Measurements from ENCODE around the gene PRDM16. TPM values are rescaled to one million over a fixed set of nuclear protein-coding genes. Genes with fewer than 3 reads are reported as not detected.
A peak's percentile ranks its signal among the peaks of the same experiment; 100 is the strongest.

PRDM16 gene
- total RNA-seq, 1 experiment from 2014 or later: 0.17 TPM

DNA sequence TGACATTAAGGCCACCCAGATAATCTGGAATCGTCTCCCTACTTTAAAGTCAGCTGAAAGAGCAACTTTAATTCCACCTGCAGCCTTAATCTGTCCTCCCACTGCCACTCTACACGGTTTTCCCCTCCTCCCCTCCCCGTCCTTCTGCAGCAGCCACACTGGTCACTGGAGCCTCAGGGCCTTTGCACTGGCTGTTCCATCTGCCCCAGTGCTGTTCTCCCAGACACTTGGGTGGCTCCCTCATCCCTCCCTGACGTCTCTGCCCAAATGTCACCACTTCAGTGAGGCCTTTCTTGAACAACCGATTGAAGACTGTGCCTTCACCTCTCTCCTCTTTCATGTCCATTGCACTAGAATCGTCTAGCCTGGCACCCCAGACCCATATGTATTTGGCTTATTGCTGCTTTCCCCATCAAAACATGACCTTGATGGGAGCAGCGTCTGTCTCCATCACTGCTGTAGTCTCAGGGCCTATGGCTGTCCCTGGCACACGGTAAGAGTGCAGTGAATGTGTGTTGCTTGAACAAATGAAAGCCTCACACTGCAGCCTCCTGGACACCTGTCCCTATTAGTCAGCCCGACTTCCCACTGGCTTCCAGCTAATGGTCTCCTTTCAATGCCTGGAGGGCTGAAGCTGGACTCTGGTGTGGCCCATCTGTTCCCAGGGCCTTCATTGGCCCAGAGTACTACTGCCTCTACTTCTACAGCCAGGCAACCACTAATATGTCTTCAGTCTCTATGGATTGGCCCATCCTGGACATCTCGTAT lies 10.6 kb upstream of the PRDM16 start:
- no peak overlapping the region for H3T11ph ChIP-seq (ENCODE audit: low read length)
- H3K9me3 ChIP-seq (ENCODE audit: control insufficient read depth, low read depth, low read length): no peaks in the 10 kb centered on the region
- H3K18ac ChIP-seq (ENCODE audit: insufficient read length, low read depth, low read length): no peak overlapping the region
- Mint-ChIP-seq H3K4me3 (no peak overlapping the region), H3K4me1 (peaks cover 3 to 7% of the 10 kb centered on the region in 2 experiments; a peak in 3 of 4 replicates), H3K9me3 (peaks cover 0 to 10% of the 10 kb centered on the region in 2 experiments; a peak in 2 of 5 replicates), H3K27me3 (ENCODE audit: low read depth) (peaks cover 71% of the 10 kb centered on the region), H3K36me3 (ENCODE audit: insufficient read depth in 1 of 3, low read depth in 3 of 3) (no peaks in the 10 kb centered on the region; a peak in 1 of 7 replicates), H3K27ac (no peak overlapping the region; a peak in 1 of 7 replicates)
- peak; percentile 5 for DNase-seq
- H3K9ac ChIP-seq (ENCODE audit: extremely low read depth, insufficient read length, low read length): no peak overlapping the region
- H4K5ac ChIP-seq (ENCODE audit: insufficient read length, low read depth, low read length): no peak overlapping the region
- no peak overlapping the region for H3K56ac ChIP-seq (ENCODE audit: insufficient read length, low read depth, low read length)
- H3K23ac ChIP-seq (ENCODE audit: insufficient read length, low read depth, low read length): no peak overlapping the region
- H3K4ac ChIP-seq (ENCODE audit: low read depth, low read length): no peak overlapping the region
- no peak overlapping the region for H2BK120ac ChIP-seq (ENCODE audit: low read depth, low read length, poor library complexity, severe bottlenecking)
- TF ChIP-seq, protein P1, sequence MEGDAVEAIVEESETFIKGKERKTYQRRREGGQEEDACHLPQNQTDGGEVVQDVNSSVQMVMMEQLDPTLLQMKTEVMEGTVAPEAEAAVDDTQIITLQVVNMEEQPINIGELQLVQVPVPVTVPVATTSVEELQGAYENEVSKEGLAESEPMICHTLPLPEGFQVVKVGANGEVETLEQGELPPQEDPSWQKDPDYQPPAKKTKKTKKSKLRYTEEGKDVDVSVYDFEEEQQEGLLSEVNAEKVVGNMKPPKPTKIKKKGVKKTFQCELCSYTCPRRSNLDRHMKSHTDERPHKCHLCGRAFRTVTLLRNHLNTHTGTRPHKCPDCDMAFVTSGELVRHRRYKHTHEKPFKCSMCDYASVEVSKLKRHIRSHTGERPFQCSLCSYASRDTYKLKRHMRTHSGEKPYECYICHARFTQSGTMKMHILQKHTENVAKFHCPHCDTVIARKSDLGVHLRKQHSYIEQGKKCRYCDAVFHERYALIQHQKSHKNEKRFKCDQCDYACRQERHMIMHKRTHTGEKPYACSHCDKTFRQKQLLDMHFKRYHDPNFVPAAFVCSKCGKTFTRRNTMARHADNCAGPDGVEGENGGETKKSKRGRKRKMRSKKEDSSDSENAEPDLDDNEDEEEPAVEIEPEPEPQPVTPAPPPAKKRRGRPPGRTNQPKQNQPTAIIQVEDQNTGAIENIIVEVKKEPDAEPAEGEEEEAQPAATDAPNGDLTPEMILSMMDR (conservative IDR thresholded peaks at IDR 0.05): no peak
- no peak overlapping the region for H2BK5ac ChIP-seq (ENCODE audit: insufficient read length, low read length)
- no peak overlapping the region for H2AK5ac ChIP-seq (ENCODE audit: insufficient read length, low read length)
- H3K4me1 ChIP-seq (ENCODE audit: insufficient read depth, low read length): no peaks in the 10 kb centered on the region
- H4K20me1 ChIP-seq (ENCODE audit: control insufficient read depth, insufficient read depth, insufficient read length): no peaks in the 10 kb centered on the region
- no peak overlapping the region for H4K91ac ChIP-seq (ENCODE audit: insufficient read length, low read depth, low read length)
- peaks cover 4% of the 10 kb centered on the region for H3K23me2 ChIP-seq (ENCODE audit: insufficient read length, low read depth, low read length, poor library complexity, severe bottlenecking)
- H3K79me2 ChIP-seq (ENCODE audit: insufficient read depth, low read length): no peaks in the 10 kb centered on the region
- no peak overlapping the region for H3K27ac ChIP-seq (ENCODE audit: insufficient read length, low read depth, low read length)
- H3K14ac ChIP-seq (ENCODE audit: insufficient read depth, low read length): no peak overlapping the region
- no peaks in the 10 kb centered on the region for H3K79me1 ChIP-seq (ENCODE audit: insufficient read depth, low read depth, low read length, poor library complexity, severe bottlenecking)
- peaks cover 17% of the 10 kb centered on the region; the same call in 1 of the 2 replicates for H3K27me3 ChIP-seq (ENCODE audit: insufficient read depth, low read length)
- H2AFZ ChIP-seq (ENCODE audit: low read length): no peak overlapping the region
- H3K4me2 ChIP-seq (ENCODE audit: insufficient read depth, insufficient read length, low read length): no peak overlapping the region
- no peak overlapping the region for H2BK15ac ChIP-seq (ENCODE audit: low read depth, low read length)
- no peak overlapping the region for H2BK20ac ChIP-seq (ENCODE audit: low read depth, low read length, poor library complexity, severe bottlenecking)
- H2BK12ac ChIP-seq (ENCODE audit: insufficient read length, low read depth, low read length): no peak overlapping the region
- no CpG with 5 or more reads among the region's 10 CpGs for WGBS (ENCODE audit: extremely low coverage, insufficient read length, low lambda C conversion rate)
- no peak overlapping the region for H4K8ac ChIP-seq (replicated peaks; ENCODE audit: insufficient read length, low read depth, low read length)

Data from H9 (cell line).